Activated CD8-positive, alpha-beta memory T cell treated with anti-CD3 and anti-CD28 coated beads for 1 hour (primary cell): ENCODE data around the gene IRF4.
"Not testable (repeated sequence)": the region's sequence is repeated elsewhere in the genome, so short reads cannot be mapped to it uniquely, and the experiment has no call there.

Experiments used
- DNase-seq, 2 donors: peaks; one replicate each; pipeline ENCODE4 v3.0.0-alpha.2; 2020; ENCODE audit warnings: low read depth in 1 of 2; ENCODE audit errors: extremely low read depth in 1 of 2

The IRF4 gene

DNA sequence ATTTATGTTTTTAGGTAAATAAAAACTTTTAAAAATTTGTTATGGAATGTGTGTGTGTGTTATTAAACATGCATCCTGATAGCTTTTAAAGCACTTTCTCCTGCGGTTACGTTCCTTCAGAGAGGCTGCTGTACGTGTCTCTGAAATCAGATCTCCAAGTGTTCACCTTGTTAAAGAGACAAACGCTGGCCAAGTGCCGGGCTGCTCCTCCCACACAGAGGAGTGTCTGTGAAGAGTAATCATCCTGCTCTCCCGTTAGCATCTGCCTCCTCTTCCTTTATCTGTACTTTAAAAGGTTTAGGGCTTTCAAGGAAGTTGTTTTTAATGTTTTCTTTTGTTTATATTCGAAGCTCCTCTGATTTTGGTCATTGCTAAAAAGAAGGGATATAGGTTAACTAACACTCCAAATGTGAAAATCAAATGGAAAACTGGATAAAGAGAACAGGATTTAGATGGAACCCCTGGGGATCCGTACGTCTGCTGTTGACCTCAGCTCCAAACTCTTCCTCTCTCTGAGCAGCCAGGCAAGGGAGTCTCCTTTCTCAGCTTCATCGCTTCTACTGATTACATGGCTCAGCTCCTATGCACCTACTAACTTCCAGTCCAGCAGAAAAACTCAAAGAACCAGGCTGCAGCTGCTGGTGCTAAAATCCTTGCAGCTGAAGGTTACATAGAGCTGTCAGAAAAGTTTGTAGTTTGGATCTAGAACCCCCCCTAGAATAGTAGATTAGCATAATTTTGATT lies 20.0 kb downstream of the IRF4 start:
- DNase-seq: no peak

DNA sequence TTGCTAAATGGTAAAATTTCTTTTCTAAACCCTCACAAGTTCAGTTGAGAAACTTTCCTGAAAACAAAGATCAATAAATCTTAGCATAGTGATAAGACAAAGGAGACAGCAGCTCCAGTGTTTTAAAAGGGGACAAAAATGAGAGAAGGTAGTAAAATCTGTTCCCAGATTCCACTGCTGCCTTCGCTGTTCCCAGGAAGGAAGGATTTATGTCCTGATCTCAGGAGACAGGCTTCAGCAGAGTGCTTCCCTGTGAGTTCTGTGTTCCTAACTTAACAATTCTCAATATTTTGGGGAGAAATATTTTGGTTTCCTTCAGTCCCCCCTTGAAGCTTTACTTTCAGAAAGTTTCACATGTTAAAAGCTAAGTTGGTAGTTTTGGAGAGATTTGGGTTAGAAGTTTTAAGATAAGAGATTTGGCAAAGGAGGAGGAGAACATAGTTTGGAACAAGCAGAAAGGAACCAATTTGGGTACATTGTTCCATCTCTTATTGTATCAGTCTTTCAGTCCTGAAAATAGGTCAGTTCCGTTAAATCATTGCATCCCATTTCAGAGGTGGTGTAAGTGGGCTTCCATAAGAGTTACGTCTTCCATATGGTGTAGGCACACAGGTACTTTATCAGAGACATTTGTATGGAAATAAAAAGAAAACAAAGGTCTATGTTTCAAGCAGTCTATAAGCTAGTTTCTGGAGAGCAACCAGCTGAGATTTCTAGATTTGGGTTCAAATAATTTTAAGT lies 20.8 kb downstream of the IRF4 start:
- DNase-seq: no peak

DNA sequence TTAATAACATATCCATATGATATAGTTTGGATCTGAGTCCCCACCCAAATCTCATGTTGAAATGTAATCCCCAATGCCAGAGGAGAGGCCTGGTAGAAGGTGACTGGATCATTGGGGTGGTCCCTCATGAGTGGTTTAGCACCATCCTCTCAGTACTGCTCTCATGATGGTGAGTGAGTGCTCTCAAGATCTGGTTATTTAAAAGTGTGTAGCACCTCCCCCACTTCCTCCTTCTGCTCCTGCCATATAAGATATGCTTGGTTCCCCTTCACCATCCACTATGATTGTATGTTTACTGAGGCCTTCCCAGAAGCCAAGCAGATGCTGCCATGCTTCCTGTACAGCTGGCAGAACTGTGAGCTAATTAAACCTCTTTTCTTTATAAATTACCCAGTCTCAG lies 22.9 kb downstream of the IRF4 start:
- DNase-seq: no peak

DNA sequence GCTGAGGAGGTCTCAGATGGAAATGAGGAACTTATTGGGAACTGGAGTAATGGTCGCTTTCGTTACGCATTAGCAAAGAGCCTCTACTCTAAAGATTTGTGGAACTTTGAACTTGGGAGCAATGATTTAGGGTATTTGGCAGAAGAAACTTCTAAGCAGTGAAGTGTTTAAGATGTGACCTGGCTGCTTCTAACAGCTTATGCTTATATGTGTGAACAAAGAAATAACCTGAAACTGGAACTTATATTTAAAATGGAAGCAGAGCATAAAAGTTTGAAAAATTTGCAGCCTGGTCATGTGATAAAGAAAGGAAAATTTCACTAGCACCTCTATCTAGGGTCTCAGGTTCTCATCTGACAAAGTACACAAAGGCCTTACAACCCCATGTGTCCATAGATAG lies 23.5 kb downstream of the IRF4 start:
- no peak for DNase-seq

DNA sequence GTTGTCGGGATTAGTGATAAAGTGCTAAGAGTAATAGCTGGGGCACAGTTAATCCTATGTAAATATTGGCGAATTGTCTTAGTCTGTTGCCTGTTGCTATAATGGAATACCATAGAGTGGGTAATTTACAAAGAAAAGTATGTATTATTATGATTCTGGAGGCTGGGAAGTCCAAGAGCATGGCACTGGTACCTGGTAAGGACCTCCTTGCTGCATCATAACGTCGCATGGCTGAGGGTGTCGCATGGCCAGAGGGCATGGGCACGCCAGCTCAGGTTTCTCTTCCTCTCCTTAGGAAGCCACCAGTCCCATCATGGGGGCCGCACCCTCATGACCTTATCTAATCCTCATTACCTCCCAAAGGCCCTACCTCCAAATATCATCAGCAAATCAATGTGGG lies 29.7 kb downstream of the IRF4 start:
- no peak for DNase-seq

DNA sequence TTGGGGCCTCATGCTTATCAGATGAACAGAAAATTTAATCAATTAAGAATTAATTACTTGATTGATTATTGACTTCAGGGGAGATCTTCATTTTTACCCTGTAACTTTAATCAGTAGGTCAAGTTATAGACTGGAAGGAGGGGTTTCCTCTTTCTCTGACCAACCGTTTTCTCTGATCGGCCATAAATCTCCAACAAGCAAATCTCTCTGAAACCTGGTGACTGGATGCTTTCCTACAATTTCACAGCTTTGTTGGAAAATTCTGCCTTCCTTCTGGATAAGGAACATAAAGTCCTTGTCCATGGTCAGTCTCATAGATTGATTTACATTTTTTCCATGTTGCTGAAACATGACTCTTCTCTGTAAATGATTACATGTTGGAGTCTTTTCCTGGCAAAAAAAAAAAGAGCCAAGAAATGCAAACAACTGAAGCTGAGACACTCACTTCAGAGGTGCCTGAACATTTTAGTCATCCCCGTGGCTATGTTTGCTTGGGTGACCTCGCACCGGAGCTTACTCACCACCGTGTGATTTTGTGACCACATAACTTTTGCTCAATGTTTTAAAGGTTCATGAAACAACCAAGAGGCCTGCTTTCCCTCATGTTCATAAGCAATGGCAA lies 31.0 kb downstream of the IRF4 start:
- DNase-seq: no peak

DNA sequence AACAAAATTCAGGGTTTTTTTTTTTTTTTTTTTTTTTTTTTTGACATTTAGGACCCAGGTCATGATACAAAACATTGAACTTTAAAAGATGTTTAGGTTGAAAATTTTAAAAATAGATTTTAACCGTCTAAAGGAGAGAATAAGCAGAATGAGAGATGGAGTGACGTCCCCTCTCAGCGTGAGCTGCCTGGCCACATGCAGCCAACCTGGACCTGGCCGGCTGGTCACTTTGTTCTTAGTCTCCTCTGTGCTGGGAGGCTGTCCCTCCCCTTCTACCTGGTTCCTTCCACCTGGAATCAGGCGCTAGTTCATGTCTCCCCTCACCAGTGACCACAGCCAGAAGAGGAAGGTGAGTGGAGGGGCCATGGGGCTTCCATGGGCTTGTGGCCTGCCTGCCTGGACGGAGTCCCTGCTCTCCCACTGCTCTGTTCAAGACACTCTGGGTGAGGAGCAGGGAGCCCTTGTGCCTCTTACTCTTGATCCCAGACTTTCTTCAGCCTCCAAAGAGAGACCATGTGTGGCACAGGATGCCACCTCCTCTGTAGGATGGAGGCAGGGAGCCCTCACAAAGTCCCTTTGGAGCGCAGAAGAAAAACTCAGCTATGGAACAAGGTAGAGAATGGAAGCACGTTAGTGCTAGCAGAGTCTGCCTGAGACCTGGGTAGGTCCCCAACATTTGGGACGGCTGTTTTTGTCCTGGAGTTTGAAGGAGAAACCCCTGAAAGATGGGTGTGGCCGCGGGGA lies 31.7 kb downstream of the IRF4 start:
- DNase-seq: no peak

DNA sequence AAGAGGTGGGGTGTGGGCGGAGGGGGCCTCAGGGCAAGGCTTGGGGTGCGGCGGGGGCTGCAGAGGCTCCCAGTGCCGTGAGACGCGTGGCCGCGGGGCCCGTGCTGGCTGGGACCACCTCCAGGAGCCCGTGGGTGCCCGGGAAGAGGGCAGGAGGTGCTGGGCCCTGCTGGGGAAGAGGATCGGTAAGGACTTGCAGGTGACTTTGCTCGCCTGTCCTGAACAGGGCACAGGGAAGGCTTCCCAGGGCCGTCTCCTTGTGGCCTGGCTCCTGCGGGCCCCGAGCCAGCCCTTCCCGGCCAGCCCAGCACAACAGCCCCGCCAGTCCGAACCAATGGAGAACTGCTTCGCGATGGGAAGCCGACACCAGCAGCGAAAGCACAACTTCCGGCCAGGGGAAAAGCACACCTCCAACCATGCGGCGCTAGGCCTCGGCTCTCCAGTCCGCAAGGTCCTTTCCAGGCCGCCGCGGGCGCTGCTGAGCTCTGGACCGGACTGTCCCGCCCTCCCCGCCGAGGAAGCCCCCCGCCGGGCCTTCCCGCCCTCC lies 32.3 kb downstream of the IRF4 start:
- no peak for DNase-seq

DNA sequence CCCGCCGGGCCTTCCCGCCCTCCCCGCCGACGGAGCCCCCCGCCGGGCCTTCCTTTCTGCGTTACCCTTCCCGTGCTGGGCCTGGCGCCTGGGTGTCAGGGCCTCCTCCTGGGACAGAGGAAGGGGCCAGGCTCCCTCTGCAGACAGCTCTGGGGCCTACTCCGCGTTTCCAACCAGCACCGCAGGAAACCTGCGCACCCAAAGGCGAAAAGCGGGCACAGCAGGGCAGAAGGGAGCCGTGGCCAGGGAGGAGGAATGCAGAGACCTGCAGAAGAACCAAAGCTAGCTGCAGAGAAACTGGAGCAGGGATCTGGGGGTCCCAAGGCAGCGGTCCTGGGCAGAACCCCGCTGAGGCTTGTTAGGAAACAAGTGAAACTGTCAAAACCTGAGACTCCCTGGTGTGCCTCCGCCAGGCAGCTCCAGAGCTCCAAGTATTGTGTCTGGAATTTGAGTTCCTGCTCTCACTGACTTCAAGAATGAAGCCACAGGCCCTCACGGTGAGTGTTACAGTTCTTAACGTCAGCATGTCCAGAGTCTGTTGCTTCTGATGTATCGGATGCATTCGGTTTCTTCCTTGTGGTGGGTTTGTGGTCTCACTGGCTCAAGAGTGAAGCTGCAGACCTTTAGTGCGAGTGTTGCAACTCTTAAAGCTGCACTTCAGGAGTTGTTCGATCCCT lies 33.3 kb downstream of the IRF4 start:
- no peak for DNase-seq

DNA sequence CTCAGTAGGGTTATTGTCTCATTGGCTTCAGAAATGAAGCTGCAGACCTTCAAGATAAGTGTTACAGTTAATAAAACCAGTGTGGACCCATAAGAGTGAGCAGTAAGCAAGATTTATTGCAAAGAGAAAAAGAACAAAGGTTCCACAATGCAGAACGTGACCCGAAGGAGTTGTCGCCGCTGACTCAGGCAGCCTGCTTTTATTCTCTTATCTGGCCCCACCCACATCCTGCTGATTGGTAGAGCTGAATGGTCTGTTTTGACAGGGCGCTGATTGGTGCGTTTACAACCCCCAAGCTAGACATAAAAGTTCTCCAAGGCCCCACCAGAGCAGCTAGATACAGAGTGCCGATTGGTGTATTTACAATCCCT lies 33.9 kb downstream of the IRF4 start:
- not testable (repeated sequence) for DNase-seq

DNA sequence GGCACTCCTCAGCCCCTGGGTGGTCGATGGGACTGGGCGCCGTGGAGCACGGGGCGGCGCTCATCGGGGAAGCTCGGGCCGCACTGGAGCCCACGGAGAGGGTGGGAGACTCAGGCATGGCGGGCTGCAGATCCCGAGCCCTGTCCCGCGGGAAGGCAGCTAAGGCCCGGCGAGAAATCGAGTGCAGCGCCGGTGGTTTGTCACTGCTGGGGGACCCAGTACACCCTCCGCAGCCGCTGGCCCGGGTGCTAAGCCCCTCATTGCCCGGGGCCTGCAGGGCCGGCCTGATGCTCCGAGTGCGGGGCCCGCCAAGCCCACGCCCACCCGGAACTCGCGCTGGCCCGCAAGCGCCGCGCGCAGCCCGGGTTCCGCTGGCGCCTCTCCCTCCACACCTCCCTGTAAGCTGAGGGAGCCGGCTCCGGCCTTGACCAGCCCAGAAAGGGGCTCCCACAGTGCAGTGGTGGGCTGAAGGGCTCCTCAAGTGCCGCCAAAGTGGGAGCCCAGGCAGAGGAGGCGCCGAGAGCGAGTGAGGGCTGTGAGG lies 34.7 kb downstream of the IRF4 start:
- not testable (repeated sequence) for DNase-seq

DNA sequence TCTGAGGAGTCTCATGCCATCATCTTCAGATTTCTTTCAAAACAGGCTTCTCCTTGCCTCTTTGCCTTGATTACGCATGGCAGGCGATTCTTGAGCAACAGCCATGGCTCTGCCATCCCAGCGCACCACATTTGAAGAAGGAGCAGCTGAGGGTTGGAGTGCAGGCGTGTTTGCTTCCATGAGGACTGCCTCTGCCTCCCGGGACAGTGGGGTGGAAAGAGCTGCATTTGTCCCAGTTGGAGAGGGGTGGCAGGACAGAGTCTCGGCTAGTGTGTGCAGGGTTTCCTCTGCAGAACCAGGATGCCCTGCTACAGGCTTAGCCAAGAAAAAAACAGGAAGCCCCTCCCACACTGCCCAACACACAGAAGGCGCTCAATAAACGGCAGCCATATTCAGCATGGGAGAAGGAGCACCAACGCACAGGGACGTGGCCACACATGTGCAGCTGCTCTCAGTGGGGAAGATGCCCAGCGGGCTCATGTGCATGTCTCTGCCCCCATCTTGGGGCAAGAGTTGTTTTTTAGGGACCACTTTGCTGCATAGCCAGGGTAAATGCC lies 36.6 kb downstream of the IRF4 start:
- no peak for DNase-seq

DNA sequence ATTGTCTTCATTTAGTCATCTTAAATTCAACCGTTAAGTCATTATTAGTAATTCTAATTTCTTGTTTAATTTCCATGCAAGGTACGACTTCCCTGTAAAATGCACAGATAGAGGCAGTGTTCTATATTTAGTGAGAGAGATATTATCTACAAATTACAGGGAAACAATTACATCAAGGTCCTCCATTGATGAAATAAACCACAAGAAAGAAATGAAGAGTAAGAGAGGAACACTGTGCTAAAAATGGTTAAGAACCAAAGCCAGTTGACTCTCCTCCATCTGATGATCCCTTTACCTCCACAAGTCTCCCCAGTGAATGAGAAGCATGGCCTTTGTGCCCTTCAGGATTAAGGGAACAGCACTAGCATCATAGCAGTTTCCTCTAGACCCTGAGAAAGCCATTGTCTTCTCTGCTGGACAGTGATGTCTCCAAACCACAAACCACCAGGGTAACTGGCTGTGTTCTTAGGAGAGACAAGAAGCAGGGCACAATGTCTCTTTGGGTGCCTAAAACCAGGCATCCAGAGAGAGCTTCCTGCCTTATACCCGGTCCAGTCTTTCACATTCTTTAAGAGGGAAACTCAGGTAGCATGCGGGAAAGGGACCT lies 38.1 kb downstream of the IRF4 start:
- no peak for DNase-seq

DNA sequence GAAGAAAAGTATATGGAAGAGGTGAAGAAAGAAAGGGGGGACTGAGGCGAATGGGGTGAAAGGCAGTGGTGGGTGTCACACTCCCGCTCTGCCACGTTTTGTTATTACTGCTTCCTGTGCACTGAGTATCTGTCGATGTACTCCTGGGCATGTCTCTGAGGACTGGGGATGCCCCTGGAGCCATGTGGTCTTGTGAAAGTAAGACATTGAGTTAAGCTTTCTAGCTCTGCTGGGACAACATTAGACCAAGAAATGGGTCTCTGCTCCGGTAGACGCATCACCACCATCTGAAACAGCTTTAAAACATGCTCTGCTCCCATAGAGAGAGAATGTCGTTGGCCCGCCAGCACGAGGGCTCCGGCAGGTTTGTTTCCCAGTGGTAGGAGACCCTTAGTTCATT lies 40.0 kb downstream of the IRF4 start:
- DNase-seq: no peak

DNA sequence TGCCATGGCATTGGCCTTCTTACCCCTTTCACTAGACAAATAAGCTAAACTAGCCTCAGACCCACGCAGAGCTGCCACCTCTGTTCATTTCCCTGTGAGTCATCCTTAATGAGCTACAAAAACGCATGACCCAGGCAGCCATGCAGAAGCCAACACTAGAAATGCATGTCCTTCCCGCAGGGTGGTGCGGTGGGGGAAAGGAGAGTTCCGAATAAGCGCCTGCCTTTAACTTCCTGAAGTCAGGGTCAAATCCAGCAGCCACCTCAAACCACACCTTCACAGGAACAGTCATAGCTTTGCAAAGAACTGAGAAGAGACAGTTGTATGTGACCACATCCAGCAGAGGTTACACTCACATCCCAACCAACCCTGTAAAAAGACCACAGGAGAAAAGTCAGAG lies 40.4 kb downstream of the IRF4 start:
- DNase-seq: no peak

DNA sequence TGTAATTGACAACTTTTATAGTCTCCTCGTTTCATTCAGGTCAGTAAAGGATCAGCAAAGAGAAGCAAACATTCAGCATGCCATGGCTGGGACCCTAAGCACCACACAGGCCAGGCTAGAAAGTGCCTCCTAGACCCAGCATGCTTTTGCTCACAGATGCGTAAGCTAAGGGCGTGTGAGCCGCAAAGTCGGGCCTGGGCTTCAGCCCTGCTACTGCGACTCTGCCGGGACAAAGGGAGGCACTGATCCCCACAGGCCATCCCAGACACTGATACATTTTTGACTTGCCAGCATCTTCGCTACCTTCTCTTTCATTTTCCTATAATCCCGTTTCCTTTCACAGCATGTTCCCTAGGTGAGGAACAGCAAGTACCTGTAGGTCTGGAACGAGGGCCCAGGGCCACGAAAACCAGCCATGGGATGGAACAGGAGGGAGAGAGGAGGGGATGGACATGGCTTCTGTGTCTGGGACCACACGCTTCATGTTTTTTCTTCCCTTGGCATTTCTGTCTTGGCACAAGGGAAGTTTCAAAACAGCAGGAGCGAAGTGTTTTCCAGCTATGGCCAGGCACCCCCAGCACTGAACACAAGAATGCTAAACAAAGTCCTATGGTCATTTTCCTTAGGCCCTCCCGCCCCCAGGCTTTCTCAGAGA lies 42.6 kb downstream of the IRF4 start:
- no peak for DNase-seq

DNA sequence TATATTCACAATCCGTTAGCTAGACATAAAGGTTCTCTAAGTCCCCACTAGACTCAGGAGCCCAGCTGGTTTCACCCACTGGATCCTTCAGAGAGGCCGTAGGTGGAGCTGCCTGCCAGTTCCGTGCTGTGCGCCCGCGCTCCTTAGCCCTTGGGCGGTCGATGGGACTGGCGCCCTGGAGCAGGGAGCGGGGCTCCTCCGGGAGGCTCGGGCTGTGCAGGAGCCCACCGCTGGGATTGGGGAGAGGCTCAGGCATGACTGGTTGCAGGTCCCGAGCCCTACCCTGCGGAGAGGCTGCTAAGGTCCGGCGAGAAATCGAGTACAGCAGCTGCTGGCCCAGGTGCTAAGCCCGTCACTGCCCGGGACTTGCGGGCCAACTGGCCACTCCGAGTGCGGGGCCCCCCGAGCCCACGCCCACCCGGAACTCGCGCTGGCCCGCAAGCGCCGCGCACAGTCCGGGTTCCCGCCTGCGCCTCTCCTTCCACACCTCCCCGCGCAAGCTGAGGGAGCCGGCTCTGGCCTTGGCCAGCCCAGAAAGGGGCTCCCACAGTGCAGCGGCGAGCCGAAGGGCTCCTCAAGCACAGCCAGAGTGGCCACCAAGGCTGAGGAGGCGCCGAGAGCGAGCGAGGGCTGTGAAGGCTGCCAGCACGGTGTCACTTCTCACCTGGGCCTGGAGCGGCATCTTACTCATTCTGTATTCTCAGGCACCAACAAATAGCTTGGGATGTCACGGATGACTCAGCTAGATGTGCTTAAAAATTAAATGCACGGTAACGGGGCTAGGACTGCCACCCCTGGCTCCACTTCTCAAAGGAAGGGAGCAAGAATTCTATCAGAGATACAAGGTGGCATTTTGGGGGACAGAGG lies 44.1 kb downstream of the IRF4 start:
- no peak for DNase-seq
